HCT116 (cell line): Measurements from ENCODE around the gene MTHFD2L. TPM values are rescaled to one million over a fixed set of nuclear protein-coding genes. Genes with fewer than 3 reads are reported as not detected.

Experiments
- ATAC-seq: fragments of 200-7000 bp; cut with Tn5 transposase; 2 replicates; pipeline ENCODE4 v1.9.1; 2020; ENCODE audit warnings: mild to moderate bottlenecking, moderate library complexity
- BruUV-seq: library from RNA; stranded (reverse); fragments of 400-500 nt; replicated peaks from 2 replicates; lab custom pipeline; 2021; lab: Mats Ljungman, UMichigan
- CTCF ChIA-PET: fragments of 300-600 bp; sonication (Branson Sonifier 250); formaldehyde crosslinking; loops from one replicate; lab custom pipeline; 2021; ENCODE audit warnings: antibody characterized with exemption; lab: Charles Lee
- POLR2A ChIA-PET: fragments of 300-600, 350-600 bp; sonication (Branson Sonifier 250); formaldehyde crosslinking; loops from one replicate; lab custom pipeline; 2021; ENCODE audit warnings: antibody characterized with exemption; lab: Charles Lee
- RAD21 ChIA-PET, 2 experiments: fragments of 300-600 bp; sonication (Branson Sonifier 250); formaldehyde crosslinking; loops; one replicate each; lab custom pipeline; 2023; ENCODE audit warnings: low total read pairs in 2 of 2; ENCODE audit not compliant: uncharacterized antibody in 2 of 2, unreplicated experiment in 2 of 2, low non-redundant PET in 1 of 2; lab: Charles Lee
- DNase-seq: peaks from one replicate; pipeline ENCODE4 v3.0.0-alpha.2; 2010; ENCODE audit warnings: low read depth, low spot score
- H2AFZ ChIP-seq: fragments of 200-600 bp; shearing (Covaris generic), sonication (generic); 2 replicates; pipeline ENCODE4 v1.6.1; 2017; ENCODE audit warnings: low read depth, mixed run types, mixed read lengths, antibody characterized with exemption, low read length; ENCODE audit not compliant: poor library complexity, severe bottlenecking
- H3K27ac ChIP-seq: 2 replicates; pipeline ENCODE4 v1.5.1; 2012; ENCODE audit warnings: low read depth, low read length
- H3K27me3 ChIP-seq: fragments of 200-600 bp; sonication (generic); 2 replicates; pipeline ENCODE4 v1.6.1; 2016; ENCODE audit warnings: mixed run types, low read length, mixed read lengths; ENCODE audit not compliant: insufficient read depth
- H3K36me3 ChIP-seq, 2 experiments: fragments of 200-500 bp in 1 of 2; fragments of 200-600 bp in 1 of 2; sonication (Bioruptor generic) in 1 of 2; sonication (generic) in 1 of 2; 2 replicates each; pipeline versions ENCODE4 v1.5.1 to v1.6.1; 2014 to 2016; ENCODE audit warnings: low read length in 2 of 2, inconsistent platforms in 1 of 2, mixed read lengths in 1 of 2, mixed run types in 1 of 2; ENCODE audit not compliant: insufficient read depth in 2 of 2, control insufficient read depth in 1 of 2
- H3K4me1 ChIP-seq, 2 experiments: fragments of 200-600 bp in 1 of 2; sonication (generic) in 1 of 2; 2 replicates each; pipeline versions ENCODE4 v1.5.1 to v1.6.1; 2012 to 2017; ENCODE audit warnings: low read length in 2 of 2, inconsistent platforms in 1 of 2, mild to moderate bottlenecking in 1 of 2, mixed read lengths in 1 of 2, mixed run types in 1 of 2, moderate library complexity in 1 of 2; ENCODE audit not compliant: insufficient read depth in 2 of 2, control insufficient read depth in 1 of 2
- H3K4me2 ChIP-seq: fragments of 200-600 bp; sonication (generic); 2 replicates; pipeline ENCODE4 v1.6.1; 2017; ENCODE audit warnings: mixed run types, low read length, mixed read lengths
- H3K4me3 ChIP-seq, 2 experiments: fragments of 200-600 bp in 1 of 2; sonication (generic) in 1 of 2; replicated peaks in 1 of 2; 2 replicates each; pipeline ENCODE4 v1.5.1; 2011 to 2016; ENCODE audit warnings: low read length in 2 of 2, control low read depth in 1 of 2, low read depth in 1 of 2, mild to moderate bottlenecking in 1 of 2, mixed read lengths in 1 of 2, mixed run types in 1 of 2
- H3K79me2 ChIP-seq: fragments of 200-600 bp; sonication (generic); 2 replicates; pipeline ENCODE4 v1.6.1; 2017; ENCODE audit warnings: mild to moderate bottlenecking, mixed run types, low read length, moderate library complexity, mixed read lengths; ENCODE audit not compliant: insufficient read depth
- H3K9ac ChIP-seq: fragments of 200-600 bp; sonication (generic); 2 replicates; pipeline ENCODE4 v1.6.1; 2016; ENCODE audit warnings: low read length, mixed read lengths
- H3K9me2 ChIP-seq: fragments of 200-600 bp; sonication (generic), shearing (Covaris generic); 2 replicates; pipeline ENCODE4 v1.6.1; 2017; ENCODE audit warnings: mixed run types, mild to moderate bottlenecking, moderate library complexity; ENCODE audit not compliant: insufficient read depth
- H3K9me3 ChIP-seq, 2 experiments: fragments of 200-500 bp in 1 of 2; fragments of 200-600 bp in 1 of 2; sonication (Bioruptor generic) in 1 of 2; sonication (generic) in 1 of 2; 2 replicates each; pipeline ENCODE4 v1.6.1; 2014 to 2017; ENCODE audit warnings: low read length in 2 of 2, mixed read lengths in 2 of 2, inconsistent platforms in 1 of 2, low read depth in 1 of 2, mild to moderate bottlenecking in 1 of 2, mixed run types in 1 of 2, moderate library complexity in 1 of 2; ENCODE audit not compliant: control insufficient read depth in 1 of 2, insufficient read depth in 1 of 2
- H4K20me1 ChIP-seq: fragments of 200-600 bp; sonication (generic), shearing (Covaris generic); 2 replicates; pipeline ENCODE4 v1.6.1; 2017; ENCODE audit warnings: mixed run types, mild to moderate bottlenecking, moderate library complexity; ENCODE audit not compliant: insufficient read depth
- FOSL1 ChIP-seq: IDR thresholded peaks from 2 replicates; pipeline ENCODE4 v1.6.1; 2012; ENCODE audit warnings: low read depth
- JUND ChIP-seq: IDR thresholded peaks from 2 replicates; pipeline ENCODE4 v1.6.1; 2012
- SP1 ChIP-seq: IDR thresholded peaks from 2 replicates; pipeline ENCODE4 v1.6.1; 2012; ENCODE audit warnings: low read depth
- YY1 ChIP-seq: IDR thresholded peaks from 2 replicates; pipeline ENCODE4 v1.6.1; 2011; ENCODE audit warnings: low read length, low read depth, moderate library complexity, mild to moderate bottlenecking; ENCODE audit not compliant: insufficient replicate concordance; ENCODE audit errors: extremely low read depth
- intact Hi-C: fragments of 100-400 bp; cut with micrococcal nuclease; formaldehyde crosslinking; loops from 2 replicates; pipeline ENCODE4 v1.10.0; 2022
- total RNA-seq: library from RNA; stranded (reverse); gene quantifications from one replicate; pipeline ENCODE4 v1.2.1, GENCODE V29; 2021; ENCODE audit not compliant: unreplicated experiment
- TF ChIP-seq, protein P1 (sequence below), 3 experiments: fragments of 200-600 bp in 1 of 3; sonication (generic) in 1 of 3; IDR thresholded peaks in 2 of 3; conservative IDR thresholded peaks in 1 of 3; 2 replicates each; pipeline ENCODE4 v1.5.1; 2012 to 2017; ENCODE audit warnings: low read depth in 2 of 3, low read length in 2 of 3, antibody characterized with exemption in 1 of 3, borderline replicate concordance in 1 of 3, control low read depth in 1 of 3, mild to moderate bottlenecking in 1 of 3, mixed read lengths in 1 of 3, mixed run types in 1 of 3, moderate library complexity in 1 of 3; ENCODE audit not compliant: insufficient read depth in 1 of 3
- TF ChIP-seq, protein P2 (sequence below): IDR thresholded peaks from 2 replicates; pipeline ENCODE4 v1.6.1; 2012

The MTHFD2L gene
- total RNA-seq, 1 experiment from 2014 or later = 15.0 TPM

DNA sequence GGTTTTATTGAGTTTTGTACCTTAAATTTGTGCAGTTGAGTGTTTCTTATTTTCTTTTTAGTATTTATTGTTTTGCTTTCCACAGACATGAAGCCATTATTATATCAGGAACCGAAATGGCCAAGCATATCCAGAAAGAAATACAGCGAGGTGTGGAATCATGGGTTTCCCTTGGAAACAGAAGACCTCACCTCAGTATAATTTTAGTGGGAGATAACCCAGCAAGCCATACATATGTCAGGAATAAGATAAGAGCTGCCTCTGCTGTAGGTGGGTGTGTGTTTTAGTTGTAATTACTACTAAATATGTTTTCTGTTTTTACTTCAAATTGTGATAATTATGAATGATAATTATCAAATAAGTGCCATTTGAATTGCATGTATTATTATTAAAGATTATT lies 16.5 kb downstream of the MTHFD2L start (continued):
- TF ChIP-seq, protein P1, sequence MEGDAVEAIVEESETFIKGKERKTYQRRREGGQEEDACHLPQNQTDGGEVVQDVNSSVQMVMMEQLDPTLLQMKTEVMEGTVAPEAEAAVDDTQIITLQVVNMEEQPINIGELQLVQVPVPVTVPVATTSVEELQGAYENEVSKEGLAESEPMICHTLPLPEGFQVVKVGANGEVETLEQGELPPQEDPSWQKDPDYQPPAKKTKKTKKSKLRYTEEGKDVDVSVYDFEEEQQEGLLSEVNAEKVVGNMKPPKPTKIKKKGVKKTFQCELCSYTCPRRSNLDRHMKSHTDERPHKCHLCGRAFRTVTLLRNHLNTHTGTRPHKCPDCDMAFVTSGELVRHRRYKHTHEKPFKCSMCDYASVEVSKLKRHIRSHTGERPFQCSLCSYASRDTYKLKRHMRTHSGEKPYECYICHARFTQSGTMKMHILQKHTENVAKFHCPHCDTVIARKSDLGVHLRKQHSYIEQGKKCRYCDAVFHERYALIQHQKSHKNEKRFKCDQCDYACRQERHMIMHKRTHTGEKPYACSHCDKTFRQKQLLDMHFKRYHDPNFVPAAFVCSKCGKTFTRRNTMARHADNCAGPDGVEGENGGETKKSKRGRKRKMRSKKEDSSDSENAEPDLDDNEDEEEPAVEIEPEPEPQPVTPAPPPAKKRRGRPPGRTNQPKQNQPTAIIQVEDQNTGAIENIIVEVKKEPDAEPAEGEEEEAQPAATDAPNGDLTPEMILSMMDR (IDR thresholded peaks at IDR 0.05 in 2 of 3, conservative IDR thresholded peaks at IDR 0.05 in 1 of 3; ENCODE audit: borderline replicate concordance in 1 of 3, insufficient read depth in 1 of 3, low read depth in 2 of 3, low read length in 2 of 3) = no peak
- TF ChIP-seq YY1 (no peak), FOSL1 (no peak)
- TF ChIP-seq, protein P2, sequence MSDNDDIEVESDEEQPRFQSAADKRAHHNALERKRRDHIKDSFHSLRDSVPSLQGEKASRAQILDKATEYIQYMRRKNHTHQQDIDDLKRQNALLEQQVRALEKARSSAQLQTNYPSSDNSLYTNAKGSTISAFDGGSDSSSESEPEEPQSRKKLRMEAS = no peak

DNA sequence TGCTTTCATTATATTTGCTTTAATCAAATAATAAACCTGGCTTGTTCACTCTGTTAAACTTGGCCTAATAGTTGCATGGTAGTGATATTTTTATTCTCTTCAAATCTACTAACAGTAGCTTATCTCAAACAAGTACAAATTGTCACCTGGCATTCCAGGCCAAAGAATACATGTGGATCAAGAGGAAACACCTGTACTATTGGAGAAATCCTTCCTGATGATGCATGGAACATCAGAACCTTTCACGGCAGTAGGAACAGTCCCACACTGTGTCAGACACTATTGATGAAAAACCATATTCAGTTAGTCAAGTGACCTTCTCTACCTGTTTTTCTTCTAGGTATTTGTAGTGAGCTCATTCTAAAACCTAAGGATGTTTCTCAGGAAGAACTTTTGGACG lies 17.0 kb downstream of the MTHFD2L start:
- no peak overlapping the region for H3K9ac ChIP-seq
- no peak overlapping the region for H3K27ac ChIP-seq
- H3K4me3 ChIP-seq = no peak overlapping the region
- no peaks in the 10 kb centered on the region for H3K79me2 ChIP-seq
- H3K36me3 ChIP-seq = no peaks in the 10 kb centered on the region
- no peak for TF ChIP-seq JUND
- no peak for TF ChIP-seq SP1
- TF ChIP-seq, protein P1 (IDR thresholded peaks at IDR 0.05 in 2 of 3, conservative IDR thresholded peaks at IDR 0.05 in 1 of 3; ENCODE audit: borderline replicate concordance in 1 of 3, insufficient read depth in 1 of 3, low read depth in 2 of 3, low read length in 2 of 3) = no peak
- TF ChIP-seq, all 23 proteins: peak for 0
- ChIA-PET POLR2A (no interaction called here), RAD21 (no interaction called here), CTCF (no interaction called here)
- no peaks in the 10 kb centered on the region for H3K4me1 ChIP-seq
- no TSS peak for BruUV-seq
- no peak for DNase-seq
- ATAC-seq = no peak
- no peaks in the 10 kb centered on the region for H3K9me2 ChIP-seq
- no peaks in the 10 kb centered on the region for H4K20me1 ChIP-seq
- no peak overlapping the region for H3K4me2 ChIP-seq
- H2AFZ ChIP-seq = no peak overlapping the region
- no peaks in the 10 kb centered on the region for H3K27me3 ChIP-seq
- no peaks in the 10 kb centered on the region for H3K9me3 ChIP-seq
- intact Hi-C loops = no loop called here
